Natural killer cell (primary cell): ENCODE data around the gene WDR45B. TPM values are rescaled to one million over a fixed set of nuclear protein-coding genes. Genes with fewer than 3 reads are reported as not detected.

Experiments
- ATAC-seq, 3 donors: fragments of 150-1000 bp in 2 of 3; fragments of 200-7000 bp in 1 of 3; cut with Tn5 transposase; 1 replicate in 1 of 3; 2 replicates in 2 of 3; pipeline ENCODE4 v1.10.0; 2021; ENCODE audit warnings: mild to moderate bottlenecking in 2 of 3, moderate library complexity in 2 of 3
- DNase-seq, 2 donors: peaks; one replicate each; pipeline versions ENCODE4 v3.0.0 to v3.0.0-alpha.2; 2013 to 2021; ENCODE audit warnings: mixed read lengths in 1 of 2
- H3K27ac ChIP-seq: one replicate; pipeline ENCODE4 v1.5.1; 2013; ENCODE audit warnings: mild to moderate bottlenecking, low read length
- H3K27me3 ChIP-seq: one replicate; pipeline ENCODE4 v1.6.1; 2013; ENCODE audit warnings: low read length; ENCODE audit not compliant: control insufficient read depth, insufficient read depth
- H3K36me3 ChIP-seq: one replicate; pipeline ENCODE4 v1.6.1; 2013; ENCODE audit warnings: low read length; ENCODE audit not compliant: control insufficient read depth, insufficient read depth
- H3K4me1 ChIP-seq: one replicate; pipeline ENCODE4 v1.6.1; 2013; ENCODE audit warnings: low read length; ENCODE audit not compliant: control insufficient read depth, insufficient read depth
- H3K4me3 ChIP-seq: one replicate; pipeline ENCODE4 v1.5.1; 2013; ENCODE audit warnings: low read length
- H3K9me3 ChIP-seq: one replicate; pipeline ENCODE4 v1.6.1; 2013; ENCODE audit warnings: low read length; ENCODE audit not compliant: control insufficient read depth, insufficient read depth
- H3K27ac Mint-ChIP-seq, 2 donors: one replicate each; pipeline ENCODE4 v1.8.0; 2022; ENCODE audit warnings: mild to moderate bottlenecking in 2 of 2, mixed read lengths in 2 of 2, moderate library complexity in 1 of 2
- H3K27me3 Mint-ChIP-seq, 2 donors: one replicate each; pipeline ENCODE4 v1.8.0; 2022; ENCODE audit warnings: low read depth in 2 of 2, mixed read lengths in 2 of 2
- H3K36me3 Mint-ChIP-seq: one replicate; pipeline ENCODE4 v1.8.0; 2022; ENCODE audit warnings: mixed read lengths
- H3K4me1 Mint-ChIP-seq, 2 donors: one replicate each; pipeline ENCODE4 v1.8.0; 2022; ENCODE audit warnings: mixed read lengths in 2 of 2
- H3K4me3 Mint-ChIP-seq: one replicate; pipeline ENCODE4 v1.8.0; 2022; ENCODE audit warnings: mild to moderate bottlenecking, moderate library complexity, mixed read lengths
- H3K9me3 Mint-ChIP-seq, 2 donors: one replicate each; pipeline ENCODE4 v1.8.0; 2022; ENCODE audit warnings: mixed read lengths in 2 of 2
- CTCF ChIP-seq: fragments of 200-600 bp; IDR thresholded peaks from one replicate; pipeline ENCODE4 v1.8.0; 2022; ENCODE audit warnings: antibody characterized with exemption
- WGBS: methylation state at CpG from one replicate; pipeline ENCODE4 v1.1.7; 2013; ENCODE audit warnings: missing lambda C conversion rate; ENCODE audit not compliant: insufficient coverage; 5-methylcytosine and 5-hydroxymethylcytosine counted together
- intact Hi-C: fragments of 100-400 bp; cut with micrococcal nuclease; formaldehyde crosslinking; loops from one replicate; pipeline ENCODE4 v1.14.2; 2022
- total RNA-seq, 4 donors: library from RNA; stranded (reverse); fragments of 120-200 nt in 1 of 4; gene quantifications; one replicate each; pipeline versions ENCODE4 v1.2.3 to v1.2.4, GENCODE V29; 2013 to 2022

The WDR45B gene
- total RNA-seq, 3 donors from 2014 or later (not counting 1 experiment from before 2014, with no cell fraction given): 81.8 to 112 (median 94.6) TPM

- Histone ChIP-seq H3K9me3 (no peaks in the 10 kb centered on the region), H3K27ac (no peak overlapping the region), H3K27me3 (no peaks in the 10 kb centered on the region), H3K4me3 (no peak overlapping the region), H3K36me3 (peaks cover 54% of the 10 kb centered on the region), H3K4me1 (no peaks in the 10 kb centered on the region)
- Mint-ChIP-seq H3K9me3 (no peaks in the 10 kb centered on the region), H3K27ac (peak overlapping the region in 1 of 2 donors; percentile 36), H3K36me3 (peaks cover 6% of the 10 kb centered on the region), H3K4me1 (no peaks in the 10 kb centered on the region), H3K27me3 (no peaks in the 10 kb centered on the region), H3K4me3 (no peak overlapping the region)
- 95% methylated on average over 45 of the region's 45 CpGs for WGBS
- ATAC-seq (no peak), DNase-seq (no peak)
- no peak for TF ChIP-seq CTCF
- intact Hi-C loops: no loop called here
Measured at GRCh38 chr17:82615084-82616020, 32.9 kb downstream of the WDR45B start.

GRCh38 chr17:82614095-82614631 is 34.1 kb downstream of the WDR45B start:
- no peak overlapping the region for H3K4me3 ChIP-seq
- WGBS: 97% methylated on average over 22 of the region's 22 CpGs
- H3K4me1 ChIP-seq: no peaks in the 10 kb centered on the region
- no peaks in the 10 kb centered on the region for H3K27me3 Mint-ChIP-seq
- no peak for DNase-seq
- no peak for ATAC-seq
- no peaks in the 10 kb centered on the region for H3K9me3 ChIP-seq
- H3K9me3 Mint-ChIP-seq: no peaks in the 10 kb centered on the region
- no peaks in the 10 kb centered on the region for H3K4me1 Mint-ChIP-seq
- peaks cover 6% of the 10 kb centered on the region for H3K36me3 Mint-ChIP-seq
- TF ChIP-seq CTCF: no peak
- H3K27ac Mint-ChIP-seq: peak overlapping the region; percentile 45 to 59
- no peak overlapping the region for H3K27ac ChIP-seq
- H3K27me3 ChIP-seq: no peaks in the 10 kb centered on the region
- no peak overlapping the region for H3K4me3 Mint-ChIP-seq
- H3K36me3 ChIP-seq: peaks cover 54% of the 10 kb centered on the region
- intact Hi-C loops: no loop called here

GRCh38 chr17:82613283-82614094 is 34.8 kb downstream of the WDR45B start:
- no peak for TF ChIP-seq CTCF
- no peaks in the 10 kb centered on the region for H3K27me3 ChIP-seq
- 95% methylated on average over 37 of the region's 37 CpGs for WGBS
- no peak overlapping the region for H3K4me3 Mint-ChIP-seq
- H3K9me3 Mint-ChIP-seq: no peaks in the 10 kb centered on the region
- intact Hi-C loops: no loop called here
- no peaks in the 10 kb centered on the region for H3K4me1 ChIP-seq
- peaks cover 6% of the 10 kb centered on the region for H3K36me3 Mint-ChIP-seq
- peak overlapping the region; percentile 45 to 59 for H3K27ac Mint-ChIP-seq
- ATAC-seq: peak in 1 of 3 donors; percentile 24
- H3K4me1 Mint-ChIP-seq: no peaks in the 10 kb centered on the region
- H3K9me3 ChIP-seq: no peaks in the 10 kb centered on the region
- no peak overlapping the region for H3K27ac ChIP-seq
- H3K27me3 Mint-ChIP-seq: no peaks in the 10 kb centered on the region
- no peak overlapping the region for H3K4me3 ChIP-seq
- no peak for DNase-seq
- peaks cover 52% of the 10 kb centered on the region for H3K36me3 ChIP-seq
